Panc1 (cell line): Measurements from ENCODE around the gene DZIP3. TPM values are rescaled to one million over a fixed set of nuclear protein-coding genes. Genes with fewer than 3 reads are reported as not detected.
"Not testable (repeated sequence)": the region's sequence is repeated elsewhere in the genome, so short reads cannot be mapped to it uniquely, and the experiment has no call there.

Experiments
- ATAC-seq: fragments of 200-7000 bp; cut with Tn5 transposase; 2 replicates; pipeline ENCODE4 v1.9.1; 2020; ENCODE audit warnings: mild to moderate bottlenecking, moderate library complexity
- BruUV-seq: library from RNA; stranded (reverse); fragments of 400-500 nt; replicated peaks from 2 replicates; lab custom pipeline; 2021; lab: Mats Ljungman, UMichigan
- CTCF ChIA-PET: fragments of 300-600 bp; sonication (Branson Sonifier 250); formaldehyde crosslinking; loops from one replicate; lab custom pipeline; 2022; ENCODE audit warnings: antibody characterized with exemption; lab: Charles Lee
- POLR2A ChIA-PET: fragments of 300-600 bp; sonication (Branson Sonifier 250); formaldehyde crosslinking; loops from one replicate; lab custom pipeline; 2022; ENCODE audit warnings: antibody characterized with exemption; lab: Charles Lee
- DNase-seq: peaks from one replicate; pipeline ENCODE4 v3.0.0-alpha.2; 2010; ENCODE audit warnings: low read depth, low spot score
- H3K27ac ChIP-seq: 2 replicates; pipeline ENCODE4 v1.5.1; 2011; ENCODE audit warnings: mild to moderate bottlenecking, low read length, inconsistent platforms
- H3K27me3 ChIP-seq: fragments of 200-500 bp; sonication (Bioruptor generic); 2 replicates; pipeline ENCODE4 v1.6.0; 2014; ENCODE audit warnings: low read length, inconsistent platforms; ENCODE audit not compliant: control insufficient read depth, insufficient read depth
- H3K36me3 ChIP-seq: fragments of 200-500 bp; sonication (Bioruptor generic); 2 replicates; pipeline ENCODE4 v1.5.1; 2014; ENCODE audit warnings: inconsistent platforms, mild to moderate bottlenecking, low read length, moderate library complexity; ENCODE audit not compliant: control insufficient read depth, insufficient read depth
- H3K4me1 ChIP-seq: 2 replicates; pipeline ENCODE4 v1.5.1; 2011; ENCODE audit warnings: inconsistent platforms, mild to moderate bottlenecking, low read length, moderate library complexity; ENCODE audit not compliant: control insufficient read depth, insufficient read depth
- H3K4me3 ChIP-seq, 2 experiments: 2 replicates each; pipeline ENCODE4 v1.5.1; 2011 to 2012; ENCODE audit warnings: low read depth in 2 of 2, low read length in 2 of 2, mild to moderate bottlenecking in 2 of 2, inconsistent platforms in 1 of 2, moderate library complexity in 1 of 2
- H3K9me3 ChIP-seq: fragments of 200-500 bp; sonication (Bioruptor generic); 2 replicates; pipeline ENCODE4 v1.5.1; 2014; ENCODE audit warnings: low read depth, mild to moderate bottlenecking, inconsistent platforms, low read length, moderate library complexity; ENCODE audit not compliant: control insufficient read depth, insufficient read depth
- POLR2AphosphoS5 ChIP-seq: IDR thresholded peaks from 2 replicates; pipeline ENCODE4 v1.6.1; 2012; ENCODE audit warnings: mild to moderate bottlenecking, low read depth, low read length, moderate library complexity
- SIN3A ChIP-seq: IDR thresholded peaks from 2 replicates; pipeline ENCODE4 v1.6.1; 2012; ENCODE audit warnings: low read depth, mild to moderate bottlenecking, low read length, moderate library complexity, borderline replicate concordance; ENCODE audit not compliant: insufficient read depth
- TCF7L2 ChIP-seq: IDR thresholded peaks from 2 replicates; pipeline ENCODE4 v1.6.1; 2011; ENCODE audit warnings: mild to moderate bottlenecking, low read depth, low read length, inconsistent platforms
- in situ Hi-C: cut with HindIII; loops from 2 replicates; pipeline ENCODE4 v1.10.0; 2016; ENCODE audit warnings: low sequenced_read_pairs, low pct_unique_long_range_greater_than_20kb
- intact Hi-C: fragments of 100-400 bp; cut with micrococcal nuclease; formaldehyde crosslinking; loops from one replicate; pipeline ENCODE4 v1.10.0; 2022; ENCODE audit not compliant: unreplicated experiment
- total RNA-seq: library from RNA; stranded (reverse); gene quantifications from one replicate; pipeline ENCODE4 v1.2.1, GENCODE V29; 2021; ENCODE audit not compliant: unreplicated experiment
- TF ChIP-seq, protein P1 (sequence below), 2 experiments: IDR thresholded peaks; 2 replicates each; pipeline ENCODE4 v1.6.1; 2011 to 2012; ENCODE audit warnings: low read depth in 2 of 2, control low read depth in 1 of 2, low read length in 1 of 2, mild to moderate bottlenecking in 1 of 2, moderate library complexity in 1 of 2; ENCODE audit not compliant: insufficient read depth in 1 of 2
- TF ChIP-seq, protein P2 (sequence below): fragments of 450-650 bp; IDR thresholded peaks from 2 replicates; pipeline ENCODE4 v1.5.1; 2017; ENCODE audit warnings: mild to moderate bottlenecking

The DZIP3 gene
- total RNA-seq, 1 experiment from 2014 or later: 30.9 TPM

GRCh38 chr3:108616090-108616489 lies 26.6 kb downstream of the DZIP3 start:
- CTCF ChIA-PET, intact Hi-C loops, DNase-seq, H3K27ac ChIP-seq, H3K4me3 ChIP-seq, ATAC-seq, H3K4me1 ChIP-seq, in situ Hi-C loops, BruUV-seq, H3K36me3 ChIP-seq, H3K9me3 ChIP-seq, H3K27me3 ChIP-seq: not testable (repeated sequence)
- POLR2A ChIA-PET: interaction anchor here (0.6 kb wide), 1 partner anchor 13 kb away, joined by 3 read pairs; no protein-coding TSS in a partner anchor

GRCh38 chr3:108620250-108620649 lies 30.7 kb downstream of the DZIP3 start:
- Histone ChIP-seq H3K27me3 (no peaks in the 10 kb centered on the region), H3K27ac (no peak overlapping the region; the same call in 1 of the 2 replicates), H3K36me3 (no peaks in the 10 kb centered on the region), H3K9me3 (no peaks in the 10 kb centered on the region), H3K4me1 (no peaks in the 10 kb centered on the region), H3K4me3 (no peak overlapping the region)
- intact Hi-C loops: no loop called here
- no peak for ATAC-seq
- TF ChIP-seq TCF7L2 (peak; percentile 74), SIN3A (no peak)
- TF ChIP-seq, protein P1, sequence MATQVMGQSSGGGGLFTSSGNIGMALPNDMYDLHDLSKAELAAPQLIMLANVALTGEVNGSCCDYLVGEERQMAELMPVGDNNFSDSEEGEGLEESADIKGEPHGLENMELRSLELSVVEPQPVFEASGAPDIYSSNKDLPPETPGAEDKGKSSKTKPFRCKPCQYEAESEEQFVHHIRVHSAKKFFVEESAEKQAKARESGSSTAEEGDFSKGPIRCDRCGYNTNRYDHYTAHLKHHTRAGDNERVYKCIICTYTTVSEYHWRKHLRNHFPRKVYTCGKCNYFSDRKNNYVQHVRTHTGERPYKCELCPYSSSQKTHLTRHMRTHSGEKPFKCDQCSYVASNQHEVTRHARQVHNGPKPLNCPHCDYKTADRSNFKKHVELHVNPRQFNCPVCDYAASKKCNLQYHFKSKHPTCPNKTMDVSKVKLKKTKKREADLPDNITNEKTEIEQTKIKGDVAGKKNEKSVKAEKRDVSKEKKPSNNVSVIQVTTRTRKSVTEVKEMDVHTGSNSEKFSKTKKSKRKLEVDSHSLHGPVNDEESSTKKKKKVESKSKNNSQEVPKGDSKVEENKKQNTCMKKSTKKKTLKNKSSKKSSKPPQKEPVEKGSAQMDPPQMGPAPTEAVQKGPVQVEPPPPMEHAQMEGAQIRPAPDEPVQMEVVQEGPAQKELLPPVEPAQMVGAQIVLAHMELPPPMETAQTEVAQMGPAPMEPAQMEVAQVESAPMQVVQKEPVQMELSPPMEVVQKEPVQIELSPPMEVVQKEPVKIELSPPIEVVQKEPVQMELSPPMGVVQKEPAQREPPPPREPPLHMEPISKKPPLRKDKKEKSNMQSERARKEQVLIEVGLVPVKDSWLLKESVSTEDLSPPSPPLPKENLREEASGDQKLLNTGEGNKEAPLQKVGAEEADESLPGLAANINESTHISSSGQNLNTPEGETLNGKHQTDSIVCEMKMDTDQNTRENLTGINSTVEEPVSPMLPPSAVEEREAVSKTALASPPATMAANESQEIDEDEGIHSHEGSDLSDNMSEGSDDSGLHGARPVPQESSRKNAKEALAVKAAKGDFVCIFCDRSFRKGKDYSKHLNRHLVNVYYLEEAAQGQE (IDR thresholded peaks at IDR 0.05; ENCODE audit: insufficient read depth in 1 of 2, low read depth in 2 of 2, low read length in 1 of 2): no peak
- no peak for DNase-seq
- CTCF ChIA-PET: no interaction called here
- in situ Hi-C loops: no loop called here
- BruUV-seq: no TSS peak
- POLR2A ChIA-PET: no interaction called here

DNA sequence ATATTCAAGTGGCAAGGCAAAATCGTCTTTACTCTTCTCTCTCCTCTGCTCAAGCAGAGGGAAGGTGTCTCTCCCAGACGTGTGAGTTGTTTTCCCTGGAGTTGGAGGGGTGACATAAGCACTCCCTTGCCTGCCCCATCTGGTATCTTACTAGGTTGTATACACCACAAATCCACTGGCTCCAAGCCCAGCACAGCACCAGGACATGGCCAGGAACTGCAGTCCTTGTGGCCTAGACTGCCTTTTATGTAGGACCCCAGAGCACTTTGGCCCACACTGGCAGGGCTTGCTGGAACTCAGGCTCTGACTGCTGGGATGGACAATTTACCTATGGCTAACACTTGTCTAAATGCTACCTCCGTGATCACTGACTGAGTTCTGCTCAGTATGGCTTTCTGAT lies 34.0 kb downstream of the DZIP3 start:
- no peaks in the 10 kb centered on the region for H3K9me3 ChIP-seq
- BruUV-seq: no TSS peak
- H3K27ac ChIP-seq: 0 out of 2 replicates have a peak overlapping the region, but pooled peaks have one; percentile 27
- H3K4me1 ChIP-seq: no peaks in the 10 kb centered on the region
- no peaks in the 10 kb centered on the region; the same call in 1 of the 2 replicates for H3K36me3 ChIP-seq
- CTCF ChIA-PET: no interaction called here
- H3K27me3 ChIP-seq: no peaks in the 10 kb centered on the region
- intact Hi-C loops (no loop called here), in situ Hi-C loops (no loop called here)
- no peak for TF ChIP-seq POLR2AphosphoS5
- TF ChIP-seq, protein P2, sequence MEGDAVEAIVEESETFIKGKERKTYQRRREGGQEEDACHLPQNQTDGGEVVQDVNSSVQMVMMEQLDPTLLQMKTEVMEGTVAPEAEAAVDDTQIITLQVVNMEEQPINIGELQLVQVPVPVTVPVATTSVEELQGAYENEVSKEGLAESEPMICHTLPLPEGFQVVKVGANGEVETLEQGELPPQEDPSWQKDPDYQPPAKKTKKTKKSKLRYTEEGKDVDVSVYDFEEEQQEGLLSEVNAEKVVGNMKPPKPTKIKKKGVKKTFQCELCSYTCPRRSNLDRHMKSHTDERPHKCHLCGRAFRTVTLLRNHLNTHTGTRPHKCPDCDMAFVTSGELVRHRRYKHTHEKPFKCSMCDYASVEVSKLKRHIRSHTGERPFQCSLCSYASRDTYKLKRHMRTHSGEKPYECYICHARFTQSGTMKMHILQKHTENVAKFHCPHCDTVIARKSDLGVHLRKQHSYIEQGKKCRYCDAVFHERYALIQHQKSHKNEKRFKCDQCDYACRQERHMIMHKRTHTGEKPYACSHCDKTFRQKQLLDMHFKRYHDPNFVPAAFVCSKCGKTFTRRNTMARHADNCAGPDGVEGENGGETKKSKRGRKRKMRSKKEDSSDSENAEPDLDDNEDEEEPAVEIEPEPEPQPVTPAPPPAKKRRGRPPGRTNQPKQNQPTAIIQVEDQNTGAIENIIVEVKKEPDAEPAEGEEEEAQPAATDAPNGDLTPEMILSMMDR: no peak
- TF ChIP-seq SIN3A: no peak
- TF ChIP-seq, protein P1 (IDR thresholded peaks at IDR 0.05; ENCODE audit: insufficient read depth in 1 of 2, low read depth in 2 of 2, low read length in 1 of 2): no peak
- no peak for TF ChIP-seq TCF7L2
- ATAC-seq (peak; percentile 62), DNase-seq (no peak)
- POLR2A ChIA-PET: no interaction called here
- H3K4me3 ChIP-seq: no peak overlapping the region
